ENCODE results near the gene MEPE.

- TF ChIP-seq POLR2AphosphoS5 (IDR thresholded peaks at IDR 0.05) = no peak
- no peak for TF ChIP-seq CTCF (IDR thresholded peaks at IDR 0.05)
- no peak for TF ChIP-seq EP300 (IDR thresholded peaks at IDR 0.05; ENCODE audit: low read depth)
- no peak for TF ChIP-seq POLR2A (IDR thresholded peaks at IDR 0.05)
Observed at GRCh38 chr4:87799301-87800113, 33.3 kb upstream of the MEPE start, which contains the start of gene IBSP.
